Ecto neural progenitor cell (in vitro differentiated cells): ENCODE measurements around the gene METTL26.

Experiments used
- DNase-seq: peaks from one replicate; pipeline ENCODE4 v3.0.0-alpha.2; 2018; ENCODE audit warnings: low spot score

METTL26 gene

DNA sequence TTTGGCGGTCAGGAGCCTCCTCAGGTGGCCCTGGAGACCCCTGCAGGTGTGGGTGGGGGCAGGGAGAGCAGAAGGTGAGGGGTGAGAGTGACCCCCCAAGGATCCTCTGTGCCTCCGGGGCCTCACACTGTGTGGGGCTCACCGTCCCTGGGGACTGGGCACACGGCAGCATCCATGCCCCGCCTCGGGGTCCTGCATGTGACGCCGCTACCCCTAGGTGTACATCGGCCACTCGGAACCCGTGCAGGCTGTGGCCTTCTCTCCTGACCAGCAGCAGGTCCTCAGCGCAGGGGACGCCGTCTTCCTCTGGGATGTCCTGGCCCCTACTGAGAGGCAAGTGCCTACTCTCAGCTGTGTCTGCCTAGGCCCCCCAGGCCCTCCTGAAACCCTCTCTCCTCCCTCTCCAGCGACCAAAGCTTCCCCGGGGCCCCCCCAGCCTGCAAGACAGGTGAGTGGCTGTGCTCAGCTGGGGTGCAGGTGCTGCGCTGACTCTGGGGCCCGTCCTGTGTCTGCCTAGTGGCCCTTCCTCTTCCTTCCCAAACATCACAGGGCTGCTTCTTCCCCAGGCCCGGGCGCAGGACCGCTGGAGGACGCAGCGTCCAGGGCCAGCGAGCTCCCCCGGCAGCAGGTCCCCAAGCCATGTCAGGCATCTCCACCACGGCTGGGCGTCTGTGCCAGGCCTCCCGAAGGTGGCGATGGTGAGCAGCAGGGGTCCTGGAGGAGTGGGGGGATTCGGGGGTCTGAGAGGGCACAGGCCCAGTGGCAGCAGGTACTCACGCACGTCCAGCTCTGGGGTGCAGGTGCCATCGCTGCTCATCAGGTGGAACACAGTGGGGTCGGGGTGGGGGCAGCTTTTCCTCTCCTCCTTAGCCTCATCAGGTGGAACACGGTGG, 22.8 kb upstream of the METTL26 start:
- DNase-seq: no peak

DNA sequence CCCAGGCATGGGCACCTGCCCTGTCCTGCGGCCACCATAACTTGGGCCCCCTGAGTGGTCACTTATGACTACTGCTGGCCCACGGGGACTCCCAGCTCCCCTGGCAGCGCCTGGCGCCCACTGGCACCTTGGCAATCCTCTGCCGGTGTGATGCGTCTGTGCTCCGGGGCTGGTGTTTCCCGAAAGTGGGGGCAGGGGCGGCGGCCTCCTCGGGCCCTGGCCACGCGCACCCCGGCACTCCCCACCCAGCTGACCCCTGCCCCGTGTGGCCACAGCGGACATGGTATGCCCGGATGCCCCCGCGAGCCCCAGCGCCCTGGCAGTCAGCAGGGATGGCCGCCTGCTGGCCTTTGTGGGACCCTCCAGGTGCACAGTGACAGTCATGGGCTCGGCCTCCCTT, 21.4 kb upstream of the METTL26 start:
- DNase-seq: no peak

DNA sequence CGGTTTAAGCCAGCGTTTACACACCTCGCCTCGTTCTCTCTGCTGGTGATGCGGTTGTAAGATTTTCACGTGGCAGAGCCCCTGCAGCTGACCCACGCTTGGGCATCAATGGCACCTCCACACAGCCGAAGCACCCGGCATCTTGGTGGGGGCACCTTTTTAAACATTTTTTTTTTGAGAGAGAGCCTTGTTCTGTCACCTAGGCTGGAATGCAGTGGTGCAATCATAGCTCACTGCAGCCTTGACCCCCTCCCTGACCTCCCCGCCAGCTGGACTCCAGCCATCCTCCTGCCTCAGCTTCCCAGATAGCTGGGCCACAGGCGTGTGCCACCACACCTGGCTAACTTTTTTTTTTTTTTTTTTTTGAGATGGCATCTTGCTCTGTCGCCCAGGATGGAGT, 17.9 kb upstream of the METTL26 start:
- no peak for DNase-seq

DNA sequence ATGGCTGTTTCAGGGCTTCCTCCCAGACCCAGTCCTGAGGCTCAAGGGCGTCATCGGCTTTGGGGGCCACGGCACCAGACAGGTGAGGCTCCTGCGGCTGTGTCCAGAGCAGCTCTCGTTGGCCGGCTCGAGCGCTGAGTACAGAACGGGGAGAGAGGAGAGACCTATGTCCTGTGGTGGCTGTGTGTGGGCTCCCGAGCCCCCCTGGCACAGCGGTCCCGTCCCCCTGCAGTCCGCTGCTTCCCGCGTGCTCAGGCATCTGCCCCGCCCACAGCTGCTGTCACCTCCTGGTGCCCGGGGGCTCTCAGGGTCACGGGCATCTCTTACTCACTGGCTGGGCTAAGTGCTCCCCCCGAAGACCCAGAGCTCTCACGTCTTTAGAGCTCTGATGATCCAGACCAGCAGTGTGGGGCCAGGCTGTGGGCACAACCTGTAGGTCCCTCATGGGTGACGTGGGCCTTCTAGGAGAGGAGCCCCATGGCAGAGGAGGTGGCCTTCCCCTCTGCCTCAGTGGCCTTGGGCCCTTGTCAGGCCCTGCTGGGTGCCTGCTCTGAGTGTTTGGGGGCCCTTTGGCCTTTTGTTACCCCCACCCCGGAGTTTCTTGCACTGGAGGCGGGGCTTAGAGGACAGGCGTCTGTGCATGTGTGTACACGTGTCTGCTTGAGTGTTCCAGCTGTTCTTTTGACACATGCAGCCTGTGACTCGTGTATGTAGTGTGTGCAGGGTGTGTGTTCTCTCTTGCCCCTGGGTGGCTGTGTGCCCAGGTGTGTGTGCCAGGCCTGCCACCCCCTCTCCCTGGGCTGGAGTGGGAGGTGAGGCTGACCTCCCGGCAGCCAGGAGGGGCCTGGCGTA, 16.6 kb upstream of the METTL26 start:
- DNase-seq: no peak

DNA sequence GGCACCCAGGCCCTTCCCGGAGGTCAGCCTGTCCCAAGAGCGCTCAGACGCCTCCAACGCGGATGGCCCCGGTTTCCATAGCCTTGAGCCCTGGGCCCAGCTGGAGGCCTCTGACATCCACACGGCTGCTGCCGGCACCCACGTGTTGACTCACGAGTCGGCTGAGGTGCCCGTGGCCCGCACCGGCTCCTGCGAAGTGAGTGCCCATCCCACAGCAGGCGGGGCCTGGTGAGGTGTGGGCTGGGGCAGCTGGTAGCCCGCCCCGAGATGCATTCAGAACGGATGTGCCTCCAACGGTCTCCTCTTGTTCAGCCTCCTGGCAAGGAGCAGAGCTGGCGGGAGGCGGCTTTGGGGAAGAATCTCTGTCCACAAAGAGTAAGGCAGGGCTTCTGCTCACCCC, 15.7 kb upstream of the METTL26 start:
- DNase-seq: no peak

DNA sequence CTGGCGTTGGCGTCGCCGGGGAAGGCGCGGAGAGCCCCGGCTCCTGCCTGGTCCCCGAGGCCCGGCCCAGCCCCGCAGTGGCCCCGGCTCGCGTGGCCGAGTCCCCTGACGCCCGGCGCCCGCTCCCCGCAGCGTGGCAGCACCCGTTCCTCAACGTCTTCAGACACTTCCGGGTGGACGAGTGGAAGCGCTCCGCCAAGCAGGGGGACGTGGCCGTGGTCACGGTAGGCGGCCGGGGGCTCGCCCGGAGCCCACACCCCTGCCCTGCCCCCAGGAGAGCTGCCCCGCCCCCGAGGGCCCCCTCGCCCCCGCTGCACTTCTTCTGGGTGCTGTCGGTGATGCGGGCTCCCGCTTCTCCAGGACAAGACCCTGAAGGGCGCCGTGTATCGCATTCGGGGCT, 13.5 kb upstream of the METTL26 start:
- no peak for DNase-seq

DNA sequence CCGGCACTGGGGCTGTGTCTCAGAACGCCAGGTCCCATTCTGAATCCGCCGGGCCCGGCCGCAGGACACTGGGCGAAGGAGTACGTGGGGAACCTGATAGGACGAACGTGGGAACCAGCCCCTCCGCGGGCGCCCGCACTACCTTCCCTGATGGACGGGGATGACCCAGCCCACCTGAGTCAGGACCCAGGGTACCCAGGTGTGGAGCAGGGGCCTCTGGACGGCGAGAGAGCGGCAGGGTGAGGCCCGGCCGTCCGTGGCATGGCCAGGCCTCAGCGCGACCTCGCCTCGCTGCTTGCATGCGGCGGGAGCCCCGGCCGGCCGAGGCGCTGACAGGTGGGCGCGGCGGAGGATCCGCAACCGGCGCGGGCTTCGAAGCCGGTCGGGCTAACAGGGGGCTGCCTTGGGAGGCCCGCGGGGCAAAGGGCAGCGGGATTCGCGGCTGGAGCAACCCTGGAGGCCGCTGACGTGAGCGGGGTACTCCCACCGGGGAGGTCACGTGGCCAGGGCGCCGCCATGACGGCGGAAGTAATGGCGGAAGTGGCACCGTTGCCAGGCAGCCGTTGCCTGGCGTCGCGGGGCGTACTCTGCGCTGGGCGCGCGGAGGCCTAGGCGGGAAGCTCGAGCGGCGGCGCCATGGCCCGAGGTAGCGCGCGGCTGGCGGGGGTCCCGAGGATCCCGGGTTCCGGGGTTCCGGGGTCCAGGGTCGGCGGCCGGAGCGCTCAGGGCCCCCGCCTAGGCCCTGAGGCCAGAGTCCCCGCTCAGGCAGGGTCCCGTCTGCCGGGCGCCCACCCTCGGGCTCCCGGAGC, 12.9 kb upstream of the METTL26 start, which contains the start of gene WDR90:
WDR90 (plus strand) TSS at position 585 of the 809 bp plus-strand sequence; CDS start at position 637, 52 bp downstream.
- DNase-seq: peak; percentile 96

DNA sequence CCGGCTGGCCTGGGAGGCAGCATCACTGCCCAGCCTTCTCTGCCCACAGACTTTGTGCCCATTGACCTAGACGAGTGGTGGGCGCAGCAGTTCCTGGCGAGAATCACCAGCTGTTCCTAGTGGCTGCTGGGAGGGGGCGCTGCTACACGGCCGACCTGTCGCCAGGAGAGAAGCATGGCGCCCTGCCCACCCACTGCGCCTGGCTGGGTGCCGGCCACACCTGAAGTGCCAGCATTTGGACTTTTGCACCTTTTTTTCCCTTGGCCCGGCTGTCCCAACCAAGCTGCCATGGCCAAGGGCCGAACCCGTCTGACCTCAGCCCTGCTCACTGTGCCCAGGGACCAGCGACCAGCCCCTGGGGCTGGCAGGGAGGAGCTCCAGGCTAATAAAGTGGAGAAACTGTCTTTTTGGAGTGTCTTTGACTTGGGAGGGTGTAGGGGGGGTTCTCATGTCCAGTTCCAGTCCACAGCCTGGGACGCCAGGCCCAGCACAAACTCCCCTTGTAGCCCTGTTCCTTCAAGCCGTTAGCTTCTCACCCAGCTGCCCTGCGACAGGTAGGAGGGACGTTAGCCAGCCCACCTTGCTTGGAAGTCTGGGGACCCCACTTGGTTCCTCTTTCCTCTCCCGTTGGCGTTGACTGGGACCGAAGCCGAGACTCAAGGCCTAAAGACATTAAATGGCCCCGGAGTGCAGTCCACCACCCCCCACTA, 12.1 kb upstream of the METTL26 start:
- DNase-seq: no peak

DNA sequence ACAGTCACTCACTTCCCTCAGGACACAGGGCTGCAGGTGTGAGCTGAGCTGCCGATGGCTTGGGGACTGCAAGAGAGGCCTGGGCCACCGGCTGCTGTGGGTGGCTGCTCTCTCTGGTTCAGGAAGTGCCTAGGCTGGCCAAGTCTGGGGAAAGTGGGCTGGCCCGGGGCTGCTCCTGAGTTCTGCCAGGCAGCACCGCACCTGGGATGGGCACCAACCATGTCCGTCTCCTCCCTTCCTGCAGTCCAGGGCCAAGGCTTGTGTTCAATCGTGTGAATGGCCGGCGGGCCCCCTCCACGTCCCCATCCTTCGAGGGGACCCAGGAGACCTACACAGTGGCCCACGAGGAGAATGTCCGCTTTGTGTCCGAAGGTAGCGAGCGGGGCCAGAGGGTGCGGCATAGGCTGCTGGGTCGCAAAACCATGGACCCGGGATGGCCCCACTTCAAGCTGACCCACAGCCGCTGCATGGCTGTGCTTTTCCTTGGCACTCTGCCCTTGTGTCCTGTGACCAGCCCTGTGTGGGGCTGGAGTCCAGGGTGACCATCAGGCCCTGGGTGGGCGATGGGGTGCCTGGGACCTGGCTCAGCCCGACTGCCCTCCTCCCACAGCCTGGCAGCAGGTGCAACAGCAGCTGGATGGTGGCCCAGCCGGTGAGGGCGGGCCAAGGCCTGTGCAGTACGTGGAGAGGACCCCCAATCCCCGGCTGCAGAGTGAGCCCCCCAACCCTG, 11.2 kb upstream of the METTL26 start:
- no peak for DNase-seq

DNA sequence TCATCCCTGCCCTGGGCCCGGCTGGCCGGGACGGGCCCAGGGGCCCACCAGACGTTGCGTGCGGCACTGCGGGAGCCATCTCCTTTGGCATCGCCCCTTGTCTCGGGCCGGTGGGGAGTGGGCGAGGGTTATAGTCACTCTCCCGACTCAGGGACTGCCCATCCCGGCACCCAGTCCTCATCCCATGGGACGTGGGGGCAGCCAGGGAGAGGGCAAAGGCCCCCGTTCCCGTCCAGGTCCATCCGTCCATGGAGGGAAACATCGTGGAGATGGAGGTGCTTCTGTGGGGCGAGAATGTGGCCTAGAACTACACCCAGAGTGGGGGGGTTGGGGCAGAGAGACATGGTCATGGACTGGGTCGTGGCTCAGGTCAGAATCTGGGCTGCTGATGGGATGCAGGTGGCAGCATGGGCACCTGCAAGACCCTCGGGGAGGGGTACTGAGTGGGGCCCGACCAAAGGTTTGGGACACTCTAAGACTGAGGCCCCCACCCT, 10.6 kb upstream of the METTL26 start:
- DNase-seq: no peak

DNA sequence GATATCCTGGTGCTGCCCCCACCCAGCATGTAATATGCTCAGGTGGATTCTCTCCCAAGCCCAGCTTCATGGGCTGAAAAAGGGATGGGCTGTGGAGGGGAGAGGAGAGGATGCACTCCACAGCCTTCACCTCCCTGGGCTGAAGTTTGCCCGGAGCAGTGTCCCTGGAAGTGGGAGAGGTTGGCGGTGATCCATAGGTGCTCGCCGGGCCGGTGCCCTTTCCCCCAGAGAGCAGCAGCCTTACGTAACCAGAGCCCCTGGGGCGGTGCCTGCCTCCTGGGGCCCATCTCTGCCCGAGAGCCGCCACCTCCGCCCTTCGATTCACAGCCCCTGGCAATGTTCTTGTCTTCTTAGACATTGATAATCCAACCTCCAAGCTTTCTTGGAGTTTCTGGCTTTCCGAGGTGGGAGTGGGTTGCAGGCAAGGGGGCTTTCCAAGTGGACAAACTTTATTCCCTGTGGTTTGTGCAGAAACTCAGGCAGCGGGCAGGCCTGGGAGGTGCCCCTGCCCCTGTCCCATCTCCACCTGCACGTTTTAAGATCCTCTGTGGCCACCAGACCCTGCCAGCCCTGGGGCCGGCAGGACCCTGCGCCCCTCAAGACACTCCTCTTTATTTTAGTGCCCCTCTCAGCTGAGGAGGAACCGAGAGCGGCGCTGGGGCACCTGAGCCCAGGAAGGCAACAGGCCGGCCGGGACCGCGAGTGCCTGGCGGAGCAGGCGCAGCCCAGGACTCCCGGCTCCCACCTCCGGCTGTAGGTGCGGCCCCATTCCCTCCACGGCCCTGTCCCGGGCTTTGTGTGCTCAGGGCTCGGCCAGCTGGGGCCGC, 10.0 kb upstream of the METTL26 start:
- no peak for DNase-seq

DNA sequence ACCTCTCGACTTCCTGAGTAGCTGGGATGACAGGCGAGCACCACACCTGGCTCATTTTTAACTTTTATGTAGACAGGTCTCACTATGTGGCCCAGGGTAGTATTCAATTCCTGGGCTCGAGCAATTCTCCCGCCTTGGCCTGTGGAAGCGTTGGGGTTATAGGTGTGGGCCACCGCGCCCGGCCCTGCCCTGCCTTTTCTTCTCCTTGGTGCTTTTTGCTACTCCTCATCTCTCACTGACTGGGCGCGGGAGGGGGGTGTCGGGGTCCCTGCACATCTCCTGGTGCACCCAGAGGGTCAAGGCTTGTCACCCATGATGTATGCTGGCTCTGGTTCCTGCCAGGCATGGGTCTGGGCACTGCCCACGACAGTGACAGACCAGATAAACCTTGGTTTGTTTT, 8.5 kb upstream of the METTL26 start:
- no peak for DNase-seq

DNA sequence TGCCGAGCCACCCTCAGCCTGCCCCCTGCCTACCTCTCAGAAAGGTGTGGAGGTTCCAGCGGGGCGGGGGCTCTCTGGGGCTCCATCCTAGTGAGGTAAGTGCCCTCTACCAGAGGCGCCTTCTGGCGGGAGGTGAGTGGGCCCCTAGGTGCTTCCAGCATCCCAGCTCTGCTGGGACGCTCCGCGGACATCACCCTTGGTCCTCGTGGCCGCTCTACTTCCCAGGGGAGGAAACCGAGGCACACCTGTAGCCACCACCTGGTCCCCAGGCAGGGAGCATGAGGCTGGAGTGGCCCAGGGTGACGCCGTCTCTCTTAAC, 6.9 kb upstream of the METTL26 start:
- DNase-seq: no peak

DNA sequence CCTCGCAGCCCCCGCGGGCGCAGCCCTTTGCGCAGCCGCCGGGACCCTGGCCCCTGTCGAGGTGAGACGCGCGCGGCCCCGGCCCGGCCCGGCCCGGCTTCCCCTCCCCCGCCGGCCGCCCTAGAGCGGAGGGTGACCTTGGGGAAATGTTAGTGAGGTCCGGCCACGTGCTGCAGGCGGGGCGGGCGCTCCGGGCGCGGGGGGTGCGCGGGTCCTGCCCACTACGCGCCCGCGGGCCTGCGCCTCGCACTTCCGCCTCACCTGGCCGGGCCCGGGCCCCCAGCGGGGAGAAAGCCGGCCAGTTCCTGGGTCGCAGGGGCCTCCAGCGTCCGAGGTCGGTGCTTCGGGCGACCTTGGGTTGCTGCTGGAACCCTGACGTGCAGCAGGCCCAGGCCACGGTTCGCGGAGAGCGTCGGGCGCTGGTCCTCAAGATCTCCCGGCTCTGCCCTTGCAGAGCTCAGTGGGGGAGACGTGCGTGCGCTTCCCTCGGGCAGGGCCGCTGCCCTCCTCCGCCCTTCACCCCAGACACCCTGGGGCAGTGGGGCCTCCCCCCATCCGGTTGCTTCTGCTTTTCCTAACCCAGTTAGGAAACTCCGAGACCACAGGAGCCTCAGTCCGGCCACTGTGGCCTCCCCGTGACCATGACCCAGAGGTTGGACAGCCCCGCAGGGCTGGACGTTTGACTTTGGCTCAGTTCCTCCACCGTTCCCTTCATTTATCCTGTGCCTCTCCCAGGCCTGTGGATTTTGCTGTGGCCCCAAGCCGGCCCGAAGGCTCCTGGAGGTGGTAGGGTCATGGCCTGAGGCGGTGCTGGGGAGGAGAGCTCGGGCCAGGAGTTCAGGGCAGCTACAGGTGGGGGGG, 6.3 kb upstream of the METTL26 start:
- no peak for DNase-seq

DNA sequence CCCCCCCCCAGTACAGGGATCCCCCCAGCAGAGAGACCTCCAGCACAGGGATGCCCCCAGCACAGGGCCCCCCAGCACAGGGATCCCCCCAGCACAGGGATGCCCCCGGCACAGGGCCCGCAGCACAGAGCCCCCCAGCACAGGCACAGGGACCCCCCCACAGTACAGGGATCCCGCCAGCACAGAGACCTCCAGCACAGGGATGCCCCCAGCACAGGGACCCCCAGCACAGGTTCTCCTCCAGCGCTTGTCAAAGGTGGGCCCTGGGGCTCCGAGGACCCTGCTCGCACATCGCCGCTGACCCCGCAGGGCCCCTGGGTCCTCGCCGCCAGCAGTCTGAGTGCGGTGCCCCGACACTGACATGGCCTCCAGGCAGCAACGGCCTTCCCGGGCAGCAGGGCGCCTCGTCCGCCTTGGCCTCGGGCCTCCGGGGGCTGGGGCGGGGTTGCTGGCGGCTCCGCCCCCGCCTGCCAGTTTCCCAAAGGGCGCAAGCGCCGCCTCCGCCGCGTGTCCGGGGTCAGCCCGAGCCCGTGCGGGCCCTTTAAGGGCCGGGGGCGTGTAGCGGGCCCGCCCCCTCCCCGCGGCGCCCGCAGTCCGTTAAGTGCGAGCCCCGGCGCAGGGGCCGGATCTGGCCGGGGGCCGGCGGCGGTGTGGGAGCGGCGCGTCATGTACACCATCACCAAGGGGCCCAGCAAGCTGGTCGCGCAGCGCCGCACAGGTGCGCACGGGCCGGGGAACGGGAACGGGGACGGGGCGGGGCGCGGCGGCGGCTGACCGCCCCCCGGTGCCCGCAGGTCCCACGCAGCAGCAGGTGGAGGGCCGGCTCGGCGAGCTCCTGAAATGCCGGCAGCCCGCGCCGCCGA, 5.5 kb upstream of the METTL26 start, which contains the start of gene MCRIP2:
MCRIP2 (plus strand) TSS at position 503 of the 863 bp plus-strand sequence; CDS start at position 667, 164 bp downstream.
- peak; percentile 88 for DNase-seq

DNA sequence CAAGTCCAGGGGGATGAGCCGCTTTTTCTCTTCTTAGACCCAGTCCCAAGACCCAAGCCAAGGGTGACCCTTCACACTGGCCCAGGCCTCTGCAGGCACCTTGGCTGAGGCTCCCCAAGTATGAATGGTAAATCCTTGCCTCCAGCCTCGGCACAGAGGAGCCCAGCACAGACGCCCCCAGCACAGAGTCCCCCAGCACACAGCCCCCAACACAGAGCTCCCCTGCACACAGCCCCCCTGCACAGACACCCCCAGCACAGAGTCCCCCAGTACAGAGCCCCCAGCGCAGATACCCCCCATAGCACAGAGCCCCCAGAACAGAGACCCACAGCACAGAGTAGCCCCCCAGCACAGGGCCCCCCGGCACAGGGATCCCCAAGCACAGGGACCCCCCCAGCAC, 4.5 kb upstream of the METTL26 start:
- DNase-seq: no peak

DNA sequence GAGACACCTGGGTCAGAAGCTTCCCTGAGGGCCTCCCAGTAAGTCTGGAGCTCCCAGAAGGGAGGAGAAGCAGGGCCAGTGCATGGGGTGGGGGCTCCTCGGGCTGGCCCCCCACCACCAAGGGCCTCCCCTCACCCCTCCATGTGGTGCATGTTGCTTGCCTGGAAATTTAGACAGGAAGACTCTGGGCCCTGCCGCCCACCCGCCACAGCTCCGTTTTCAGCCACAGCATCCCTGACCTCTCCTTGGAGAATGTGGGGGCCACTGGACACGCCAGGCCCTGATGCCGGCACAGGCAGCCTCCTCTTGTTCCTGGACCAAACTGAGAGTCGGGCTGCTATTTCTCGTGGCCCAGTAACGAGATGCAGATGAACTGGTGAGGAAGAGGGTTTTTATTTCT, 2.7 kb upstream of the METTL26 start:
- DNase-seq: no peak

DNA sequence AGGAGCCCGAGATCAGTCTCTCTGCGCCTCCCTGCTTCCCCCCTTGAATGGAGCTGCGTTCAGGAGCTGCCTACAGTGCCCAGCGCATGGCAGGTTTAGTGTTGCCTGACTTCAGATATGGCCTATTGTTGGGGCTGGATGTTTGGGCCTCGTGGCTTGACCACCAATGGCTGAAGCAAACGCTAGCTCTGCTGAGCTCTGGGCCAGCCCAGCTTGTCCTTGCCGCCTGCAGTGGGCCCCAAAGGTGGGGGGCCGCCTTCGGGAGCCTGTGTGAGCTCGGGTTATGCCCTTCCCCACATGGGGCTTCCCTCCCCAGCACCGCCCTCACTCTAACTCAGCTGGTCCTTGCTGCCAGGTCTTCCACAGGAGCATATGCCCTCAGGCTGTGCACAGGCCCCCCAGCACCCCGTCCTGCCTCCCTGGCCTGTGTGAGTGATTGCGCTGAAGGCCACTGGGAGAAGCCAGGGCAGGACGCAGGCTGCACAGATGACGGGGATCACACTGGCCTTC, 2.0 kb upstream of the METTL26 start:
- no peak for DNase-seq
